Sigmoid colon (tissue), 3 donors: ENCODE measurements around the gene ZNF280C.

ENCODE experiments used
- CTCF ChIP-seq, 4 experiments: fragments of 450-650 bp in 3 of 4; fragments of 200-600 bp in 1 of 4; IDR thresholded peaks; one replicate each; pipeline ENCODE4 v1.5.1; 2016 to 2019; ENCODE audit warnings: antibody characterized with exemption in 4 of 4, mild to moderate bottlenecking in 3 of 4, moderate library complexity in 2 of 4
- POLR2A ChIP-seq, 2 donors: fragments of 450-650 bp; IDR thresholded peaks; one replicate each; pipeline ENCODE4 v1.6.1; 2016; ENCODE audit warnings: antibody characterized with exemption in 2 of 2, mild to moderate bottlenecking in 2 of 2, moderate library complexity in 2 of 2

GRCh38 chrX:130211415-130212186, 57.1 kb downstream of the ZNF280C start:
- no peak for TF ChIP-seq POLR2A (IDR thresholded peaks at IDR 0.05)
- no peak for TF ChIP-seq CTCF (IDR thresholded peaks at IDR 0.05)
